ENCODE results near the gene UTRN.

GRCh38 chr6:144330017-144330987, 45.2 kb downstream of the UTRN start:
- TF ChIP-seq CTCF (IDR thresholded peaks at IDR 0.05) (no peak), POLR2A (IDR thresholded peaks at IDR 0.05) (no peak)
